GM23338 (cell line): ENCODE data around the gene FHDC1. TPM values are rescaled to one million over a fixed set of nuclear protein-coding genes. Genes with fewer than 3 reads are reported as not detected.

ENCODE experiments used
- ATAC-seq: fragments of 200-7000 bp; cut with Tn5 transposase; 3 replicates; pipeline ENCODE4 v1.9.1; 2020
- DNase-seq: peaks from one replicate; pipeline ENCODE4 v3.0.0-alpha.2; 2015; ENCODE audit warnings: low spot score
- H2AFZ ChIP-seq: fragments of 200-600 bp; sonication (generic); 2 replicates; pipeline ENCODE4 v1.8.0; 2016; ENCODE audit warnings: antibody characterized with exemption, mild to moderate bottlenecking, moderate library complexity
- H3F3A ChIP-seq: fragments of 200-600 bp; sonication (generic); replicated peaks from 2 replicates; pipeline ENCODE4 v1.8.0; 2017; ENCODE audit warnings: antibody characterized with exemption, mixed run types, low read depth
- H3K27ac ChIP-seq: fragments of 200-600 bp; sonication (generic); 2 replicates; pipeline ENCODE4 v1.6.1; 2016; ENCODE audit warnings: low read depth
- H3K27me3 ChIP-seq: fragments of 200-600 bp; sonication (generic); 2 replicates; pipeline ENCODE4 v1.8.0; 2016; ENCODE audit warnings: mild to moderate bottlenecking, mixed run types, moderate library complexity; ENCODE audit not compliant: insufficient read depth
- H3K36me3 ChIP-seq: fragments of 200-600 bp; sonication (generic); 2 replicates; pipeline ENCODE4 v1.8.0; 2016; ENCODE audit warnings: mild to moderate bottlenecking; ENCODE audit not compliant: insufficient read depth
- H3K4me1 ChIP-seq: fragments of 200-600 bp; sonication (generic); 2 replicates; pipeline ENCODE4 v1.8.0; 2016; ENCODE audit warnings: mild to moderate bottlenecking, moderate library complexity; ENCODE audit not compliant: insufficient read depth
- H3K4me2 ChIP-seq: fragments of 200-600 bp; sonication (generic); 2 replicates; pipeline ENCODE4 v1.7.1; 2017; ENCODE audit warnings: mixed run types
- H3K4me3 ChIP-seq: fragments of 200-600 bp; sonication (generic); 2 replicates; pipeline ENCODE4 v1.6.1; 2016; ENCODE audit warnings: mixed run types
- H3K79me2 ChIP-seq: fragments of 200-600 bp; sonication (generic); replicated peaks from 2 replicates; pipeline ENCODE4 v1.8.0; 2017; ENCODE audit warnings: mild to moderate bottlenecking; ENCODE audit not compliant: insufficient read depth
- H3K9me2 ChIP-seq: fragments of 200-600 bp; sonication (generic); 2 replicates; pipeline ENCODE4 v1.8.0; 2017; ENCODE audit not compliant: insufficient read depth
- H4K20me1 ChIP-seq: fragments of 200-600 bp; sonication (generic); replicated peaks from 2 replicates; pipeline ENCODE4 v1.8.0; 2017; ENCODE audit warnings: mild to moderate bottlenecking; ENCODE audit not compliant: insufficient read depth
- H3K27ac Mint-ChIP-seq: 2 replicates; pipeline ENCODE4 v1.8.0; 2020; ENCODE audit warnings: inconsistent platforms, mild to moderate bottlenecking, moderate library complexity, mixed read lengths
- H3K27me3 Mint-ChIP-seq: 3 replicates; pipeline ENCODE4 v1.8.0; 2022; ENCODE audit warnings: low read depth, mild to moderate bottlenecking, moderate library complexity, mixed read lengths, inconsistent platforms; ENCODE audit not compliant: insufficient read depth, poor library complexity
- H3K36me3 Mint-ChIP-seq: 3 replicates; pipeline ENCODE4 v1.8.0; 2021; ENCODE audit warnings: low read depth, mild to moderate bottlenecking, inconsistent platforms, moderate library complexity, mixed read lengths
- H3K4me1 Mint-ChIP-seq: 3 replicates; pipeline ENCODE4 v1.8.0; 2020; ENCODE audit warnings: mild to moderate bottlenecking, inconsistent platforms, mixed read lengths
- H3K4me3 Mint-ChIP-seq: 3 replicates; pipeline ENCODE4 v1.8.0; 2021; ENCODE audit warnings: moderate library complexity, mild to moderate bottlenecking, inconsistent platforms, mixed read lengths
- H3K9me3 Mint-ChIP-seq: 3 replicates; pipeline ENCODE4 v1.8.0; 2020; ENCODE audit warnings: moderate library complexity, mild to moderate bottlenecking, inconsistent platforms, mixed read lengths
- CREB1 ChIP-seq: fragments of 250-450 bp; sonication (Bioruptor Pico); IDR thresholded peaks from 2 replicates; pipeline ENCODE4 v1.5.0; 2020; ENCODE audit warnings: low read depth, mild to moderate bottlenecking, moderate library complexity
- NANOG ChIP-seq: IDR thresholded peaks from 2 replicates; pipeline ENCODE4 v1.6.1; 2016; ENCODE audit warnings: antibody characterized with exemption, borderline replicate concordance
- POLR2AphosphoS5 ChIP-seq: IDR thresholded peaks from 2 replicates; pipeline ENCODE4 v1.6.1; 2016; ENCODE audit warnings: antibody characterized with exemption, low read depth
- STAT1 ChIP-seq: IDR thresholded peaks from one replicate; pipeline ENCODE4 v1.6.1; 2016; ENCODE audit warnings: antibody characterized with exemption; ENCODE audit not compliant: unreplicated experiment
- ZNF331 ChIP-seq: fragments of 250-450 bp; sonication (Bioruptor Pico); IDR thresholded peaks from 2 replicates; pipeline ENCODE4 v1.5.0; 2020; ENCODE audit warnings: low read depth, mild to moderate bottlenecking, moderate library complexity
- ZNF462 ChIP-seq: fragments of 250-450 bp; sonication (Bioruptor Pico); IDR thresholded peaks from 2 replicates; pipeline ENCODE4 v1.5.0; 2020; ENCODE audit warnings: mild to moderate bottlenecking, moderate library complexity
- polyA plus RNA-seq: library from polyadenylated mRNA; unstranded; fragments of >200 nt; fragmentation: Nextera tagmentation; extraction: Ambion mirVana; gene quantifications from 2 replicates; pipeline ENCODE4 v1.2.1, GENCODE V29; 2016
- total RNA-seq: library from RNA; depleted of rRNA; stranded (reverse); fragments of >200 nt; shearing (Covaris generic); gene quantifications from 2 replicates; pipeline ENCODE4 v1.2.3, GENCODE V29; 2014
- TF ChIP-seq, protein P1 (sequence below): IDR thresholded peaks from 2 replicates; pipeline ENCODE4 v1.6.1; 2016; ENCODE audit warnings: antibody characterized with exemption

FHDC1 gene
- total and polyA plus RNA-seq, 2 experiments from 2014 or later = 9.5 to 22.8 TPM

- TF ChIP-seq ZNF462 (no peak), CREB1 (no peak), NANOG (no peak), STAT1 (no peak), ZNF331 (CRISPR knock-in tag) (no peak), POLR2AphosphoS5 (no peak)
- TF ChIP-seq, protein P1, sequence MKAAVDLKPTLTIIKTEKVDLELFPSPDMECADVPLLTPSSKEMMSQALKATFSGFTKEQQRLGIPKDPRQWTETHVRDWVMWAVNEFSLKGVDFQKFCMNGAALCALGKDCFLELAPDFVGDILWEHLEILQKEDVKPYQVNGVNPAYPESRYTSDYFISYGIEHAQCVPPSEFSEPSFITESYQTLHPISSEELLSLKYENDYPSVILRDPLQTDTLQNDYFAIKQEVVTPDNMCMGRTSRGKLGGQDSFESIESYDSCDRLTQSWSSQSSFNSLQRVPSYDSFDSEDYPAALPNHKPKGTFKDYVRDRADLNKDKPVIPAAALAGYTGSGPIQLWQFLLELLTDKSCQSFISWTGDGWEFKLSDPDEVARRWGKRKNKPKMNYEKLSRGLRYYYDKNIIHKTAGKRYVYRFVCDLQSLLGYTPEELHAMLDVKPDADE = no peak
Measured at GRCh38 chr4:152941411-152941810, 5.3 kb downstream of the FHDC1 start (continued).

DNA sequence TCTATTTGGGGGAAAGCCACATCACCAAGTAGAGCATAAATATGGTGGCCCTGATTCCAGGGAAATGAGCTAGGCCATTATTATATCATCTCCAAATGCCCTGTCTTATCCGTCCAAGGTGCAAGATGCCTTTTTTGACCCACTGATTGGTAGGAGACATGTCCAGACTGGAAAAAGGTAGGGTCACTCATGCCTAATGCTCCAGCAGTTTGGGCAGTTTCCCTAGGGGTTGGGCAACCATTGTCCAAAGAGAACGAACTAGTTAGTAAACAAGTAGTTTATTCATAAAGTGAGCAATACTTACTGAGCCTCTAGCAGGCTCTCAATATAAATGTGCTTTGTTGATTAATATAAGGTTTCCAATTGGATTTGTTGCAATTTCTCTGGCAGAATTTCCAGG, 6.2 kb downstream of the FHDC1 start:
- Histone ChIP-seq H3K79me2 (peaks cover 98% of the 10 kb centered on the region), H3K27me3 (peaks cover 14% of the 10 kb centered on the region), H3K4me1 (peaks cover 35% of the 10 kb centered on the region), H4K20me1 (peaks cover 48% of the 10 kb centered on the region), H3K4me2 (no peak overlapping the region), H3K27ac (no peak overlapping the region), H3K36me3 (peaks cover 27% of the 10 kb centered on the region), H3K4me3 (no peak overlapping the region), H3K9me2 (no peaks in the 10 kb centered on the region), H2AFZ (no peak overlapping the region), H3F3A (peaks cover 8% of the 10 kb centered on the region; the same call in 1 of the 2 replicates)
- Mint-ChIP-seq H3K4me3 (no peak overlapping the region), H3K4me1 (peaks cover 36% of the 10 kb centered on the region), H3K27ac (no peak overlapping the region), H3K36me3 (peaks cover 47% of the 10 kb centered on the region), H3K27me3 (peaks cover 15% of the 10 kb centered on the region), H3K9me3 (no peaks in the 10 kb centered on the region)
- ATAC-seq (no peak), DNase-seq (no peak)
- TF ChIP-seq ZNF462 (no peak), STAT1 (no peak)
